Neural progenitor cell (in vitro differentiated cells): Measurements from ENCODE around the gene FGF11. TPM values are rescaled to one million over a fixed set of nuclear protein-coding genes. Genes with fewer than 3 reads are reported as not detected.

Experiments used
- DNase-seq: peaks from one replicate; pipeline ENCODE4 v3.0.0-alpha.2; 2016; ENCODE audit warnings: low spot score
- H2AFZ ChIP-seq: fragments of 200-600 bp; sonication (generic); replicated peaks from 2 replicates; pipeline ENCODE4 v1.6.1; 2016; ENCODE audit warnings: antibody characterized with exemption
- H3F3A ChIP-seq: fragments of 200-600 bp; sonication (generic); 2 replicates; pipeline ENCODE4 v1.6.1; 2016; ENCODE audit warnings: antibody characterized with exemption, low read depth
- H3K27ac ChIP-seq: fragments of 200-600 bp; sonication (generic); 2 replicates; pipeline ENCODE4 v1.5.1; 2016; ENCODE audit warnings: mild to moderate bottlenecking
- H3K27me3 ChIP-seq: fragments of 200-600 bp; sonication (generic); 2 replicates; pipeline ENCODE4 v1.6.1; 2016; ENCODE audit warnings: mild to moderate bottlenecking, moderate library complexity
- H3K36me3 ChIP-seq: fragments of 200-600 bp; sonication (generic); 2 replicates; pipeline ENCODE4 v1.5.1; 2016
- H3K4me1 ChIP-seq: fragments of 200-600 bp; sonication (generic); 2 replicates; pipeline ENCODE4 v1.6.1; 2016; ENCODE audit warnings: mixed run types
- H3K4me2 ChIP-seq: fragments of 200-600 bp; sonication (generic); 2 replicates; pipeline ENCODE4 v1.6.1; 2016
- H3K4me3 ChIP-seq: fragments of 200-600 bp; sonication (generic); 2 replicates; pipeline ENCODE4 v1.5.1; 2016
- H3K79me2 ChIP-seq: fragments of 200-600 bp; sonication (generic); 2 replicates; pipeline ENCODE4 v1.6.1; 2016; ENCODE audit warnings: low read depth
- H3K9ac ChIP-seq: fragments of 200-600 bp; sonication (generic); 2 replicates; pipeline ENCODE4 v1.6.1; 2016
- H3K9me3 ChIP-seq: fragments of 200-600 bp; sonication (generic); 2 replicates; pipeline ENCODE4 v1.5.1; 2016; ENCODE audit warnings: low read depth
- H4K20me1 ChIP-seq: fragments of 200-600 bp; sonication (generic); 2 replicates; pipeline ENCODE4 v1.6.1; 2016; ENCODE audit warnings: low read depth
- H3K27ac Mint-ChIP-seq: 3 replicates; pipeline ENCODE4 v1.8.0; 2021; ENCODE audit warnings: mixed read lengths
- H3K27me3 Mint-ChIP-seq: 2 replicates; pipeline ENCODE4 v1.8.0; 2022; ENCODE audit warnings: low read depth, mild to moderate bottlenecking, inconsistent platforms, moderate library complexity, mixed read lengths; ENCODE audit not compliant: insufficient read depth
- H3K36me3 Mint-ChIP-seq: 3 replicates; pipeline ENCODE4 v1.8.0; 2021; ENCODE audit warnings: mixed read lengths
- H3K4me1 Mint-ChIP-seq: 3 replicates; pipeline ENCODE4 v1.8.0; 2021; ENCODE audit warnings: mixed read lengths
- H3K4me3 Mint-ChIP-seq: 3 replicates; pipeline ENCODE4 v1.8.0; 2021; ENCODE audit warnings: mild to moderate bottlenecking, moderate library complexity, mixed read lengths
- H3K9me3 Mint-ChIP-seq: 3 replicates; pipeline ENCODE4 v1.8.0; 2020; ENCODE audit warnings: mixed read lengths
- CTCF ChIP-seq: fragments of 200-600 bp; sonication (generic); IDR thresholded peaks from 2 replicates; pipeline ENCODE4 v1.5.1; 2017; ENCODE audit warnings: antibody characterized with exemption, mild to moderate bottlenecking
- EZH2 ChIP-seq: fragments of 200-600 bp; sonication (generic); IDR thresholded peaks from 2 replicates; pipeline ENCODE4 v1.6.1; 2017; ENCODE audit warnings: antibody characterized with exemption, mild to moderate bottlenecking, moderate library complexity
- EZH2phosphoT487 ChIP-seq: fragments of 200-600 bp; sonication (generic); IDR thresholded peaks from 2 replicates; pipeline ENCODE4 v1.6.1; 2017; ENCODE audit warnings: antibody characterized with exemption
- total RNA-seq: library from RNA; depleted of rRNA; stranded (reverse); fragments of >200 nt; gene quantifications from 2 replicates; pipeline ENCODE4 v1.2.3, GENCODE V29; 2015; ENCODE audit warnings: low replicate concordance

FGF11 gene
- total RNA-seq, 1 donor from 2014 or later, result 7.6 TPM

GRCh38 chr17:7403727-7403976 lies 35.7 kb upstream of the FGF11 start:
- Mint-ChIP-seq H3K9me3 (no peaks in the 10 kb centered on the region), H3K36me3 (peaks cover 6% of the 10 kb centered on the region), H3K27me3 (peaks cover 11% of the 10 kb centered on the region), H3K4me1 (peaks cover 33% of the 10 kb centered on the region), H3K27ac (peak overlapping the region; percentile 50), H3K4me3 (peak overlapping the region; percentile 96)
- no peaks in the 10 kb centered on the region for H3K9me3 ChIP-seq
- H3K79me2 ChIP-seq, result peaks cover 46% of the 10 kb centered on the region
- H3K4me2 ChIP-seq, result peak overlapping the region; percentile 70
- H4K20me1 ChIP-seq, result peaks cover 32% of the 10 kb centered on the region
- H3K4me1 ChIP-seq, result peaks cover 19% of the 10 kb centered on the region
- H3K27ac ChIP-seq, result peak overlapping the region; percentile 30
- peak overlapping the region; percentile 55 for H3K4me3 ChIP-seq
- no peak overlapping the region for H2AFZ ChIP-seq
- no peaks in the 10 kb centered on the region for H3K36me3 ChIP-seq
- DNase-seq, result no peak
- TF ChIP-seq EZH2phosphoT487 (no peak), CTCF (peak; percentile 23)
- H3K9ac ChIP-seq, result no peak overlapping the region
- H3F3A ChIP-seq, result peaks cover 50% of the 10 kb centered on the region
- H3K27me3 ChIP-seq, result no peaks in the 10 kb centered on the region

DNA sequence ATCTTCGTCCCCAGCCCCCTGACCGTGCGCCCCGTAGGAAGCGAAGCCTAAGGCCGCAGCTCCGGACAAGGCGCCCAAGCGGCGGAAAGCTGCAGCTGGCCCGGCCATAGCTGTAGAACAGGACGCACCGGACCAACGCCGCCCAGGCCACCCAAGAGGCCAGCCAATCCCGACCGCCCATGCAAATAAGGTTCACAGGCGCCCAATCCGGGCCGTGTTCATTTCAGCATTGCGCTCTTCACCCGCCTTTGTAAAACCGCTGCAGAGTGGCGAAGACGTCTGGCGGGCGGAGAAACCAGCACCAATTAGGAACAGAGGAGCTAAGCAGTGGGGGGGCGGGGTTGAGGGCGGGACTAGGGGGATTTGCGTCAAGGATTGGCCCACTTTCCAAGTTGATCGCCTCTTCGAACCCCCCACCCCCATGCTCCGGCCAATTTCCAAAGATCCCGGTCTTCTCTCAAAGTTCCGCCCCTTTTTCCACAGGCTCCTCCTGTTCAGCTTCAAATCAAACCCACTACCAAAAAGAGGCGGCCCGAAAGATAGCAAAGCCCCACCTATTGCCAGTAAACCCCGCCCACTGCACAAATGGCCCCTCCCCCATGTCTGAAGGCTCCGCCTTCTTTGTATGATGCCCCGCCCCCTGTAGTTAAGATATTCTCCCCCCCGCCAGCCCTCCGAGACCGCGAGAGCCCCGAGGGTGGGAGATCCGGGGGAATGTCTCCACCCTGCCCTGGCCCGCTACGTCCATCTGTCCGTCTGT lies 35.2 kb upstream of the FGF11 start, which contains the start of gene TMEM256:
TMEM256 (minus strand) TSS at position 121 of the 760 bp plus-strand sequence; CDS start at position 108, 13 bp downstream.
- H3F3A ChIP-seq, result peaks cover 50% of the 10 kb centered on the region
- TF ChIP-seq EZH2phosphoT487 (no peak), CTCF (no peak), EZH2 (no peak)
- no peaks in the 10 kb centered on the region for H3K36me3 ChIP-seq
- Mint-ChIP-seq H3K4me1 (peaks cover 35% of the 10 kb centered on the region), H3K36me3 (peaks cover 9% of the 10 kb centered on the region), H3K27ac (peak within 1 kb of the TSS; percentile 50), H3K27me3 (peaks cover 13% of the 10 kb centered on the region), H3K9me3 (no peaks in the 10 kb centered on the region), H3K4me3 (peak within 1 kb of the TSS; percentile 96)
- no peaks in the 10 kb centered on the region for H3K9me3 ChIP-seq
- peaks cover 36% of the 10 kb centered on the region for H4K20me1 ChIP-seq
- no peak within 1 kb of the TSS for H2AFZ ChIP-seq
- peak; percentile 100 for DNase-seq
- peak within 1 kb of the TSS; percentile 100 for H3K4me2 ChIP-seq
- peak within 1 kb of the TSS; percentile 58 for H3K27ac ChIP-seq
- H3K4me3 ChIP-seq, result peak within 1 kb of the TSS; percentile 97
- H3K9ac ChIP-seq, result peak within 1 kb of the TSS; percentile 81
- no peaks in the 10 kb centered on the region for H3K27me3 ChIP-seq
- H3K4me1 ChIP-seq, result peaks cover 19% of the 10 kb centered on the region
- peaks cover 46% of the 10 kb centered on the region for H3K79me2 ChIP-seq

DNA sequence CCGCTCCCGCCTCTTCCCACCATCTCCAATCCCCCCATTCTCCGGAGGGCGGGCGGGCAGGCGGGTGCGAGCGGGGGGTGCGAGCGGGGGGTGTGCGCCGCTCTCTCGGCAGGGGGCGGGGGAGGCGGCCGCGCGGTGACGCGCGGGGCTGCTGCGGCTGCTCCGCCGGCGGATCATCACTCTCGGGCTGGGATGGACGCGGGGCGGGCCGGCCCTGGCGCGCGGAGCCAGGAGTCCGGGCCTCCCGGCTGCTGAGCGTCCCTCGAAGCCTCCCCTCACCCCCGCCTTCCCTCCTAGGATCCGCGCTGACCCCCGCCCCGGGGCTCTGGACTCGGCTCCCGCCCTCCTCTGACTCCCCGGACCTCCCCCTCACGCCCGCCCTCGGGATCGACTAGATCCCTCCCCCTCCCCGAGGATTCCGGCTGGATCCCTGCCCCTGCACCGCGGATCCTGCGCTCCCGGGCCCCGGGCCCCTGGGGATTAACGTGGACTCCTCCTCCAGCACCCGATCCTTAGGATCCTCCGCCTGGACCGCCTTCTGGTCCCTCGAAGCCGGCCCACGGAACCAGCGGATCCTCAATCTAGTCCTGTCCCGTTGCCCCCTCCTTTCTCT lies 34.5 kb upstream of the FGF11 start:
- peaks cover 13% of the 10 kb centered on the region for H3K36me3 Mint-ChIP-seq
- peak overlapping the region; percentile 50 for H3K27ac Mint-ChIP-seq
- H3K9me3 Mint-ChIP-seq, result no peaks in the 10 kb centered on the region
- peaks cover 16% of the 10 kb centered on the region for H3K27me3 Mint-ChIP-seq
- Histone ChIP-seq H2AFZ (no peak overlapping the region), H3K36me3 (no peaks in the 10 kb centered on the region), H3K27ac (peak overlapping the region; percentile 58), H3K9me3 (no peaks in the 10 kb centered on the region), H3F3A (peaks cover 44% of the 10 kb centered on the region), H3K4me2 (peak overlapping the region; percentile 100), H3K27me3 (no peaks in the 10 kb centered on the region), H3K4me1 (peaks cover 19% of the 10 kb centered on the region), H3K4me3 (peak overlapping the region; percentile 97), H3K9ac (peak overlapping the region; percentile 81), H4K20me1 (peaks cover 41% of the 10 kb centered on the region), H3K79me2 (peaks cover 46% of the 10 kb centered on the region)
- TF ChIP-seq EZH2phosphoT487, result no peak
- TF ChIP-seq CTCF, result no peak
- no peak for TF ChIP-seq EZH2
- H3K4me3 Mint-ChIP-seq, result peak overlapping the region; percentile 96
- DNase-seq, result peak; percentile 90
- H3K4me1 Mint-ChIP-seq, result peaks cover 38% of the 10 kb centered on the region
